ENCODE measurements around the gene ACACB. TPM values are rescaled to one million over a fixed set of nuclear protein-coding genes. Genes with fewer than 3 reads are reported as not detected.
A peak's percentile ranks its signal among the peaks of the same experiment; 100 is the strongest.

The ACACB gene
- total RNA-seq, 1 experiment from 2014 or later = 26.2 TPM

GRCh38 chr12:109153821-109154441 is 37.5 kb downstream of the ACACB start:
- Histone ChIP-seq H3K36me3 (ENCODE audit: control insufficient read depth, insufficient read depth, low read length) (no peaks in the 10 kb centered on the region; the same call in 1 of the 2 replicates), H3K4me1 (peaks cover 4% of the 10 kb centered on the region; the same call in 1 of the 2 replicates), H3K9me3 (no peaks in the 10 kb centered on the region), H3K4me3 (ENCODE audit: low read depth, low read length) (peak overlapping the region; percentile 39), H3K27me3 (replicated peaks; ENCODE audit: control insufficient read depth, insufficient read depth, low read length) (no peaks in the 10 kb centered on the region)
- ChIA-PET POLR2A (interaction anchor here (0.6 to 1.9 kb wide), 7 partner anchors 9 to 1689 kb away, joined by 3 to 32 read pairs (median 4); no protein-coding TSS in a partner anchor), CTCF (interaction anchor here (0.6 kb wide), 1 partner anchor 23 kb away, joined by 5 read pairs; no protein-coding TSS in a partner anchor)
- no peaks in the 10 kb centered on the region for H3K9me3 Mint-ChIP-seq (ENCODE audit: unreplicated experiment)
- H3K4me3 Mint-ChIP-seq (ENCODE audit: unreplicated experiment) = peak overlapping the region; percentile 83
- BruUV-seq (replicated peaks) = TSS peak; percentile 24
- no peaks in the 10 kb centered on the region for H3K36me3 Mint-ChIP-seq (ENCODE audit: insufficient read depth, unreplicated experiment)
- intact Hi-C loops (cut with micrococcal nuclease; ENCODE audit: unreplicated experiment) = loop anchor here (1.0 to 2.0 kb wide), 2 partner anchors 9 to 37 kb away; partner anchors contain the start of gene ACACB
- TF ChIP-seq CTCF (IDR thresholded peaks at IDR 0.05; ENCODE audit: insufficient read depth in 1 of 2, low read depth in 1 of 2, low read length in 1 of 2, severe bottlenecking in 1 of 2, unreplicated experiment in 1 of 2) = no peak
- peak overlapping the region; percentile 31 for H3K27ac Mint-ChIP-seq (ENCODE audit: unreplicated experiment)
- no peaks in the 10 kb centered on the region for H3K4me1 Mint-ChIP-seq (ENCODE audit: low read depth, unreplicated experiment)
- H3K27me3 Mint-ChIP-seq (ENCODE audit: insufficient read depth, unreplicated experiment) = no peaks in the 10 kb centered on the region
- DNase-seq = peak; percentile 33 to 49

DNA sequence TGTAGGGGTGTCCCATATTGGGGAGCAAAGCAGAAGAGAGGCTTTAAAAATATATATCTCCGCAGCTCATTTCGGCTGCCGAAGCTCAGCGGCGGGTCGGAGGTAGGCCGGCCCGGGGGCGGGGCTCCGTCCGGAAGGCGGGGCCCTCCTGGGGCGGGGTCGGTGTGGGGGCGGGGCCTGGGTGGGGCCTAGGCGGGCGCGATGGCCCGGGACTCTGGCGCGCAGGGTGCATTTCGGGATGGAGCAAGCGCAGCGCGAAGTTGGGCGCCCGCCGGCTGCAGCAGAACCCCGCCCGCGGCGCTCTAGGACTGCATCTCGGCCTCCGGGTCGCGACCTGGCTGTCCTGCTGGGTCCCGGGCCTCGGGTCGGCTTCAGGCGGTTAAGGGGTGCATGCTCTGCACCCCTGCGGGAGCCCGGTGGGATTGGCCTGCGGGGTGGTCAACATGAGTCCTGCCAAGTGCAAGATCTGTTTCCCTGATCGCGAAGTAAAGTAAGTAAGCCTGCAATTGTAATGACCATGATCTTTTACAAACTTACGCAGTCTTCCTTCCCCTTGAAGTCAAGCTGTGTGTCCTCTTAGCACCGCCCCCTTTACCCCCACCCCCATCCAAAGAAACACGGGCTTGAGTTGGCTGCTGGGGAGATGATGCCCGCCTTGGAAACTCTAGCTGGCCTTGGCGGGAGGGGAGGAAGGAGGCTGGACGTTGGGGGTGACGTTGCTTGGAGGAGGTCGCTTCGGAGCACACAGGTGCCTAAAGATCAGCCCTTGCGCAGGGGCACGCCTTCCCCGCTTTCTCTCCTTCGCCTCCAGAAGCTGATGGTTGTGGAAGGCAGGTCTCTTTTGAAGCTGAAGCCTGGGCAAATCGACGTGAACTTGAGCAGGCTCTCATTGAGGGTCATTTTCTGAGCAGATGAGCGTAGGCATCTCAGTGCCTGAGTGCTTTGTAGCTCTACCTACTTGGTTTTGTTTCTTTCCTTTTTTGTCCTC is 38.4 kb downstream of the ACACB start:
- no peaks in the 10 kb centered on the region for H3K9me3 ChIP-seq
- ChIA-PET POLR2A (interaction anchor here (0.5 to 1.9 kb wide), 17 partner anchors 10 to 1688 kb away, joined by 3 to 32 read pairs (median 4); partner anchors contain the start of gene ACACB), CTCF (interaction anchor here (0.6 to 1.0 kb wide), 6 partner anchors 10 to 231 kb away, joined by 3 to 5 read pairs (median 3); no protein-coding TSS in a partner anchor)
- peak overlapping the region; percentile 39 for H3K4me3 ChIP-seq (ENCODE audit: low read depth, low read length)
- peaks cover 4% of the 10 kb centered on the region; the same call in 1 of the 2 replicates for H3K4me1 ChIP-seq
- TF ChIP-seq CTCF (IDR thresholded peaks at IDR 0.05; ENCODE audit: insufficient read depth in 1 of 2, low read depth in 1 of 2, low read length in 1 of 2, severe bottlenecking in 1 of 2, unreplicated experiment in 1 of 2) = no peak
- TSS peak; percentile 54 for BruUV-seq (replicated peaks)
- Mint-ChIP-seq H3K4me1 (ENCODE audit: low read depth, unreplicated experiment) (no peaks in the 10 kb centered on the region), H3K9me3 (ENCODE audit: unreplicated experiment) (no peaks in the 10 kb centered on the region), H3K4me3 (ENCODE audit: unreplicated experiment) (peak overlapping the region; percentile 83), H3K27ac (ENCODE audit: unreplicated experiment) (peak overlapping the region; percentile 31), H3K27me3 (ENCODE audit: insufficient read depth, unreplicated experiment) (no peaks in the 10 kb centered on the region), H3K36me3 (ENCODE audit: insufficient read depth, unreplicated experiment) (no peaks in the 10 kb centered on the region)
- intact Hi-C loops (cut with micrococcal nuclease; ENCODE audit: unreplicated experiment) = loop anchor here (1.0 to 2.0 kb wide), 2 partner anchors 9 to 38 kb away; partner anchors contain the start of gene ACACB
- no peaks in the 10 kb centered on the region; the same call in 1 of the 2 replicates for H3K36me3 ChIP-seq (ENCODE audit: control insufficient read depth, insufficient read depth, low read length)
- DNase-seq = peak; percentile 90 to 92
- no peaks in the 10 kb centered on the region for H3K27me3 ChIP-seq (replicated peaks; ENCODE audit: control insufficient read depth, insufficient read depth, low read length)

- TF ChIP-seq CTCF (IDR thresholded peaks at IDR 0.05; ENCODE audit: insufficient read depth in 1 of 2, low read depth in 1 of 2, low read length in 1 of 2, severe bottlenecking in 1 of 2, unreplicated experiment in 1 of 2) = no peak
- H3K9me3 Mint-ChIP-seq (ENCODE audit: unreplicated experiment) = no peaks in the 10 kb centered on the region
- ChIA-PET CTCF (no interaction called here), POLR2A (no interaction called here)
- H3K27me3 ChIP-seq (replicated peaks; ENCODE audit: control insufficient read depth, insufficient read depth, low read length) = no peaks in the 10 kb centered on the region
- no peaks in the 10 kb centered on the region for H3K4me1 Mint-ChIP-seq (ENCODE audit: low read depth, unreplicated experiment)
- intact Hi-C loops (cut with micrococcal nuclease; ENCODE audit: unreplicated experiment) = no loop called here
- H3K27me3 Mint-ChIP-seq (ENCODE audit: insufficient read depth, unreplicated experiment) = no peaks in the 10 kb centered on the region
- no peaks in the 10 kb centered on the region for H3K36me3 Mint-ChIP-seq (ENCODE audit: insufficient read depth, unreplicated experiment)
- H3K36me3 ChIP-seq (ENCODE audit: control insufficient read depth, insufficient read depth, low read length) = no peaks in the 10 kb centered on the region; the same call in 1 of the 2 replicates
- DNase-seq = no peak
- no TSS peak for BruUV-seq (replicated peaks)
- H3K4me3 ChIP-seq (ENCODE audit: low read depth, low read length) = no peak overlapping the region
- peaks cover 4% of the 10 kb centered on the region; the same call in 1 of the 2 replicates for H3K4me1 ChIP-seq
- H3K9me3 ChIP-seq = no peaks in the 10 kb centered on the region
- H3K4me3 Mint-ChIP-seq (ENCODE audit: unreplicated experiment) = peak overlapping the region; percentile 83
- H3K27ac Mint-ChIP-seq (ENCODE audit: unreplicated experiment) = no peak overlapping the region
These were observed 39.6 kb downstream of the ACACB start for GRCh38 chr12:109156036-109156435.
